Endothelial cell of umbilical vein (primary cell): Measurements from ENCODE around the gene EPRS1. TPM values are rescaled to one million over a fixed set of nuclear protein-coding genes. Genes with fewer than 3 reads are reported as not detected.

Experiments used
- BruUV-seq: library from RNA; stranded (reverse); fragments of 400-500 nt; replicated peaks from 2 replicates; lab custom pipeline; 2021; lab: Mats Ljungman, UMichigan
- CTCF ChIA-PET: fragments of 300-600, 350-600 bp; sonication (Branson Sonifier 250); formaldehyde crosslinking; loops from one replicate; lab custom pipeline; 2021; ENCODE audit warnings: antibody characterized with exemption, inconsistent platforms; lab: Charles Lee
- POLR2A ChIA-PET: fragments of 300-600, 350-600 bp; sonication (Branson Sonifier 250); formaldehyde crosslinking; loops from one replicate; lab custom pipeline; 2021; ENCODE audit warnings: antibody characterized with exemption, inconsistent platforms; lab: Charles Lee
- DNase-seq: peaks from one replicate; pipeline ENCODE4 v3.0.0-alpha.2; 2011; ENCODE audit warnings: low read depth, low spot score
- FAIRE-seq: peaks from 2 replicates; lab custom pipeline; 2011; peaks lifted over from hg19 to GRCh38; lab: Jason Lieb, UNC
- H2AFZ ChIP-seq: 2 replicates; pipeline ENCODE4 v1.6.0; 2012; ENCODE audit warnings: low read depth, low read length, control low read depth, inconsistent platforms
- H3K27ac ChIP-seq: 2 replicates; pipeline ENCODE4 v1.5.1; 2011; ENCODE audit warnings: low read depth, mild to moderate bottlenecking, control low read depth, low read length, moderate library complexity; ENCODE audit not compliant: insufficient read depth
- H3K27me3 ChIP-seq, 2 experiments: 2 replicates each; pipeline versions ENCODE4 v1.6.0 to v1.6.1; 2011; ENCODE audit warnings: low read length in 2 of 2, mixed read lengths in 1 of 2; ENCODE audit not compliant: control insufficient read depth in 2 of 2, insufficient read depth in 2 of 2
- H3K36me3 ChIP-seq, 2 experiments: 2 replicates in 1 of 2; 3 replicates in 1 of 2; pipeline ENCODE4 v1.5.1; 2011; ENCODE audit warnings: low read length in 2 of 2, mild to moderate bottlenecking in 1 of 2, moderate library complexity in 1 of 2; ENCODE audit not compliant: control insufficient read depth in 2 of 2, insufficient read depth in 2 of 2; ENCODE audit errors: extremely low read depth in 1 of 2
- H3K4me1 ChIP-seq: 3 replicates; pipeline ENCODE4 v1.5.1; 2011; ENCODE audit warnings: mild to moderate bottlenecking, low read length; ENCODE audit not compliant: control insufficient read depth, insufficient read depth; ENCODE audit errors: extremely low read depth
- H3K4me2 ChIP-seq: 2 replicates; pipeline ENCODE4 v1.6.1; 2011; ENCODE audit warnings: low read length, control low read depth, mixed read lengths; ENCODE audit not compliant: insufficient read depth
- H3K4me3 ChIP-seq, 3 experiments: fragments of 200-600 bp in 1 of 3; sonication (generic), shearing (Covaris generic) in 1 of 3; replicated peaks in 1 of 3; 2 replicates each; pipeline ENCODE4 v1.5.1; 2011 to 2016; ENCODE audit warnings: control low read depth in 3 of 3, low read length in 3 of 3, mild to moderate bottlenecking in 2 of 3, inconsistent platforms in 1 of 3, low read depth in 1 of 3, moderate library complexity in 1 of 3; ENCODE audit not compliant: insufficient read depth in 1 of 3
- H3K79me2 ChIP-seq: 2 replicates; pipeline ENCODE4 v1.6.0; 2012; ENCODE audit warnings: low read length, inconsistent platforms; ENCODE audit not compliant: control insufficient read depth, insufficient read depth
- H3K9ac ChIP-seq: replicated peaks from 2 replicates; pipeline ENCODE3; 2011; ENCODE audit warnings: low read length, control low read depth; ENCODE audit not compliant: insufficient read depth; ENCODE audit errors: extremely low read depth
- H3K9me1 ChIP-seq: replicated peaks from 3 replicates; pipeline ENCODE4 v1.6.0; 2011; ENCODE audit warnings: mild to moderate bottlenecking, low read length; ENCODE audit not compliant: control insufficient read depth, insufficient read depth; ENCODE audit errors: extremely low read depth
- H3K9me3 ChIP-seq: replicated peaks from 2 replicates; pipeline ENCODE4 v1.5.1; 2012; ENCODE audit warnings: low read length, inconsistent platforms; ENCODE audit not compliant: control insufficient read depth, insufficient read depth
- H4K20me1 ChIP-seq: replicated peaks from 2 replicates; pipeline ENCODE3; 2011; ENCODE audit warnings: mild to moderate bottlenecking, low read length; ENCODE audit not compliant: control insufficient read depth, insufficient read depth; ENCODE audit errors: extremely low read depth
- EZH2 ChIP-seq: IDR thresholded peaks from 2 replicates; pipeline ENCODE4 v1.6.1; 2012; ENCODE audit warnings: borderline replicate concordance, low read depth, mild to moderate bottlenecking, moderate library complexity, low read length, inconsistent platforms; ENCODE audit not compliant: severe bottlenecking
- FOS ChIP-seq: IDR thresholded peaks from 2 replicates; pipeline ENCODE4 v1.6.1; 2011; ENCODE audit warnings: mild to moderate bottlenecking, low read length, moderate library complexity, borderline replicate concordance; ENCODE audit not compliant: insufficient read depth
- GATA2 ChIP-seq: IDR thresholded peaks from 2 replicates; pipeline ENCODE4 v1.7.0; 2011; ENCODE audit warnings: low read depth, mild to moderate bottlenecking, moderate library complexity, mixed read lengths, low read length; ENCODE audit not compliant: insufficient read length, insufficient read depth
- JUN ChIP-seq: IDR thresholded peaks from 2 replicates; pipeline ENCODE4 v1.6.1; 2011; ENCODE audit warnings: borderline replicate concordance, low read depth; ENCODE audit not compliant: insufficient read length, insufficient read depth
- MYC ChIP-seq: IDR thresholded peaks from one replicate; pipeline ENCODE4 v1.6.1; 2011; ENCODE audit warnings: mild to moderate bottlenecking, low read depth, low read length
- POLR2A ChIP-seq: IDR thresholded peaks from 2 replicates; pipeline ENCODE4 v1.6.1; 2012; ENCODE audit warnings: low read depth, mild to moderate bottlenecking, control low read depth, low read length
- POLR2AphosphoS5 ChIP-seq: IDR thresholded peaks from 2 replicates; pipeline ENCODE4 v1.6.1; 2012; ENCODE audit warnings: low read depth, mild to moderate bottlenecking, control low read depth, low read length, moderate library complexity; ENCODE audit not compliant: insufficient read depth
- dilution Hi-C: fragments of 300-500 bp; cut with MboI; formaldehyde crosslinking; loops from one replicate; pipeline ENCODE4 v1.15.0; 2019; ENCODE audit warnings: low sequenced_read_pairs; ENCODE audit not compliant: extremely low pct_ligation_motif_present
- intact Hi-C: fragments of 100-400 bp; cut with micrococcal nuclease; formaldehyde crosslinking; loops from one replicate; pipeline ENCODE4 v1.10.0; 2022
- polyA plus RNA-seq, 4 experiments: library from polyadenylated mRNA; depleted of rRNA in 3 of 4; stranded (reverse) in 3 of 4; unstranded in 1 of 4; fragments of >200 nt; gene quantifications; 2 replicates each; pipeline versions ENCODE4 v1.2.1 to v1.2.3, GENCODE V29; 2011 to 2012; ENCODE audit warnings: missing spikeins in 1 of 4
- total RNA-seq: library from RNA; stranded (reverse); gene quantifications from 2 replicates; pipeline ENCODE4 v1.2.3, GENCODE V29; 2021
- TF ChIP-seq, protein P1 (sequence below), 2 donors: IDR thresholded peaks; 1 replicate in 1 of 2; 2 replicates in 1 of 2; pipeline ENCODE4 v1.5.1; 2011; ENCODE audit warnings: low read length in 2 of 2, mild to moderate bottlenecking in 2 of 2, moderate library complexity in 2 of 2, control low read depth in 1 of 2, inconsistent platforms in 1 of 2, low read depth in 1 of 2; ENCODE audit not compliant: insufficient read depth in 1 of 2; ENCODE audit errors: extremely low read depth in 1 of 2
- TF ChIP-seq, protein P2 (sequence below): IDR thresholded peaks from 2 replicates; pipeline ENCODE4 v1.6.1; 2011; ENCODE audit not compliant: insufficient read depth, insufficient read length

EPRS1 gene
- total and polyA plus RNA-seq, 2 donors (not counting 3 experiments of a cell fraction or from before 2014, with no cell fraction given): 22.9 to 109 TPM

DNA sequence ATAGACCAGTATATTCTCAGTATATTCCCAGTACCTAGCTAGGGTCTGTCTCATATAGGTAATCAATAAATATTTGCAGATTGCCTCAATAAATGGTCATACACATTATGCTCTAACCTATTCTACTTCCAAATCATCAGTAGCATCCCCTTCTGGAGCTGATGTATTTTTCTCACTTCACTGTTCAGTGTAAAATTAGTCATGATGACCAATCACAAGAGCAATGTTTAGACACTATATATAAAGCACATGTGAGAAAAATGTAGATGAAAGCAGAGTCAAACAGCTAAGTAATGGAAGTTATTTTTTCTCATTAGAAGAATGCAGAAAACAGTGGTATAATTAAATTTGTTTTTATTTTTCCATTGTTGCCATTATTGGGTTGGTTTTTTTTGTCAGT is 34.7 kb downstream of the EPRS1 start:
- Histone ChIP-seq H3K4me2 (no peak overlapping the region), H2AFZ (no peak overlapping the region), H3K27ac (no peak overlapping the region), H3K4me1 (no peaks in the 10 kb centered on the region), H3K36me3 (peaks cover 2 to 4% of the 10 kb centered on the region in 2 experiments), H3K4me3 (no peak overlapping the region), H3K9me3 (no peaks in the 10 kb centered on the region), H3K27me3 (no peaks in the 10 kb centered on the region), H3K9me1 (peaks cover 3% of the 10 kb centered on the region), H3K79me2 (no peaks in the 10 kb centered on the region), H3K9ac (no peak overlapping the region), H4K20me1 (no peaks in the 10 kb centered on the region)
- intact Hi-C loops: no loop called here
- TF ChIP-seq GATA2 (no peak), EZH2 (no peak), POLR2A (no peak), FOS (no peak)
- TF ChIP-seq, protein P1, sequence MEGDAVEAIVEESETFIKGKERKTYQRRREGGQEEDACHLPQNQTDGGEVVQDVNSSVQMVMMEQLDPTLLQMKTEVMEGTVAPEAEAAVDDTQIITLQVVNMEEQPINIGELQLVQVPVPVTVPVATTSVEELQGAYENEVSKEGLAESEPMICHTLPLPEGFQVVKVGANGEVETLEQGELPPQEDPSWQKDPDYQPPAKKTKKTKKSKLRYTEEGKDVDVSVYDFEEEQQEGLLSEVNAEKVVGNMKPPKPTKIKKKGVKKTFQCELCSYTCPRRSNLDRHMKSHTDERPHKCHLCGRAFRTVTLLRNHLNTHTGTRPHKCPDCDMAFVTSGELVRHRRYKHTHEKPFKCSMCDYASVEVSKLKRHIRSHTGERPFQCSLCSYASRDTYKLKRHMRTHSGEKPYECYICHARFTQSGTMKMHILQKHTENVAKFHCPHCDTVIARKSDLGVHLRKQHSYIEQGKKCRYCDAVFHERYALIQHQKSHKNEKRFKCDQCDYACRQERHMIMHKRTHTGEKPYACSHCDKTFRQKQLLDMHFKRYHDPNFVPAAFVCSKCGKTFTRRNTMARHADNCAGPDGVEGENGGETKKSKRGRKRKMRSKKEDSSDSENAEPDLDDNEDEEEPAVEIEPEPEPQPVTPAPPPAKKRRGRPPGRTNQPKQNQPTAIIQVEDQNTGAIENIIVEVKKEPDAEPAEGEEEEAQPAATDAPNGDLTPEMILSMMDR (IDR thresholded peaks at IDR 0.05; ENCODE audit: extremely low read depth in 1 of 2, insufficient read depth in 1 of 2, low read depth in 1 of 2, low read length in 2 of 2): no peak
- ChIA-PET POLR2A (interaction anchor here (0.6 kb wide), 3 partner anchors 21 to 100 kb away, joined by 3 to 4 read pairs (median 3); no protein-coding TSS in a partner anchor), CTCF (interaction anchor here (0.7 to 3.2 kb wide), 6 partner anchors 10 to 93 kb away, joined by 3 to 36 read pairs (median 3); no protein-coding TSS in a partner anchor)
- dilution Hi-C loops: no loop called here
- BruUV-seq: no TSS peak
- FAIRE-seq (no peak), DNase-seq (no peak)

DNA sequence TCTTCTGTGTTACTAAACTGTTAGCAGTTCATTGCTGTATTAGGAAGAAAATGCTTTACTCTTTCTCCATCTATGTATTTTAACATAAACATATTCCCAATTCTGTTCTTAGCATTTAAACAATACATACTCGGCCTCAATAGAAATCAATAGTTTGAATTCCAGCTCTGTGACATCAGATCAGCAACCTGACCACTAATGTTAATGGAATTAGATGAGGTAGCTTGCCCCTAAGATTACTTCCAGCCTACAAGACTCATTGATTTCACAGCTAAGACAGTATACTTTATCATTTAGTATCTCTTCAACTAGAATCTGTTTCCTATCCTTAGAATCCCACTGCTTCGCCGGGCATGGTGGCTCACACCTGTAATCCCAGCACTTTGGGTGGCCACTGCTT is 38.9 kb downstream of the EPRS1 start:
- TF ChIP-seq MYC: no peak
- TF ChIP-seq POLR2A: no peak
- TF ChIP-seq JUN: no peak
- TF ChIP-seq EZH2: no peak
- no peak for TF ChIP-seq GATA2
- no peak for TF ChIP-seq POLR2AphosphoS5
- TF ChIP-seq, protein P1 (IDR thresholded peaks at IDR 0.05; ENCODE audit: extremely low read depth in 1 of 2, insufficient read depth in 1 of 2, low read depth in 1 of 2, low read length in 2 of 2): no peak
- TF ChIP-seq, protein P2, sequence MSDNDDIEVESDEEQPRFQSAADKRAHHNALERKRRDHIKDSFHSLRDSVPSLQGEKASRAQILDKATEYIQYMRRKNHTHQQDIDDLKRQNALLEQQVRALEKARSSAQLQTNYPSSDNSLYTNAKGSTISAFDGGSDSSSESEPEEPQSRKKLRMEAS: no peak
- TF ChIP-seq FOS: no peak
- no peak overlapping the region for H3K9ac ChIP-seq
- no peak overlapping the region for H3K4me2 ChIP-seq
- FAIRE-seq (no peak), DNase-seq (no peak)
- no peaks in the 10 kb centered on the region for H3K27me3 ChIP-seq
- H2AFZ ChIP-seq: no peak overlapping the region
- H3K79me2 ChIP-seq: no peaks in the 10 kb centered on the region
- H4K20me1 ChIP-seq: no peaks in the 10 kb centered on the region
- H3K9me1 ChIP-seq: no peaks in the 10 kb centered on the region
- ChIA-PET CTCF (no interaction called here), POLR2A (no interaction called here)
- no peaks in the 10 kb centered on the region for H3K9me3 ChIP-seq
- dilution Hi-C loops (no loop called here), intact Hi-C loops (no loop called here)
- H3K4me3 ChIP-seq: no peak overlapping the region
- H3K27ac ChIP-seq: no peak overlapping the region
- BruUV-seq: no TSS peak
- no peaks in the 10 kb centered on the region for H3K4me1 ChIP-seq
- peaks cover 2 to 9% of the 10 kb centered on the region in 2 experiments for H3K36me3 ChIP-seq
